Adrenal gland (tissue), 5 donors: ENCODE results near the gene FAM20C.

Experiments used
- POLR2A ChIP-seq, 2 donors: fragments of 450-650 bp; IDR thresholded peaks; one replicate each; pipeline ENCODE4 v1.6.1; 2017; ENCODE audit warnings: antibody characterized with exemption in 2 of 2, mild to moderate bottlenecking in 2 of 2, moderate library complexity in 1 of 2
- TF ChIP-seq, protein P1 (sequence below), 6 experiments: fragments of 450-650 bp in 4 of 6; fragments of 200-600 bp in 2 of 6; sonication (generic) in 1 of 6; IDR thresholded peaks; 1 replicate in 5 of 6; 2 replicates in 1 of 6; pipeline versions ENCODE4 v1.5.1 to v1.8.0; 2016 to 2021; ENCODE audit warnings: antibody characterized with exemption in 6 of 6, mild to moderate bottlenecking in 2 of 6, moderate library complexity in 1 of 6
- donor health status: DM: no; HTN: no; CAD: no.

DNA sequence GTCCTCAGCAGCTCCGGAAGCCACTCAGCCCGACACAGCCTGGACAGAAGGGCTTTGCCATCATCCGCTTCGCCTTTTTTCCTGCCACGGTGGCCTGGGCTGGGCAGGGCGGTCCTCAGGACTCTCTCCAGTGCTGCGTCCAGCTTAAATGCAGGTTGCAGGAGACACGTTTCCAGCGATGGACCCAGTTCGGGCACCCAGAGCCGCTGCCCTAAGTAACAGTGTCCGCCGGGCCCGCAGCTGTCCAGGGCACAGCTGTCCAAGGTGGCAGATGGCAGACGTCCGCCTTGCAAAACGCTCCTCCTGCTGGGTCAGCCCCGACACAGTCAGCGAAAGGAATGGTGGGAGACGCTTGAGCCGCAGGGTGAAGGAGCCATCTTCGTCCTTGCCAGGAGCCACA is 60.6 kb downstream of the FAM20C start:
- TF ChIP-seq, protein P1, sequence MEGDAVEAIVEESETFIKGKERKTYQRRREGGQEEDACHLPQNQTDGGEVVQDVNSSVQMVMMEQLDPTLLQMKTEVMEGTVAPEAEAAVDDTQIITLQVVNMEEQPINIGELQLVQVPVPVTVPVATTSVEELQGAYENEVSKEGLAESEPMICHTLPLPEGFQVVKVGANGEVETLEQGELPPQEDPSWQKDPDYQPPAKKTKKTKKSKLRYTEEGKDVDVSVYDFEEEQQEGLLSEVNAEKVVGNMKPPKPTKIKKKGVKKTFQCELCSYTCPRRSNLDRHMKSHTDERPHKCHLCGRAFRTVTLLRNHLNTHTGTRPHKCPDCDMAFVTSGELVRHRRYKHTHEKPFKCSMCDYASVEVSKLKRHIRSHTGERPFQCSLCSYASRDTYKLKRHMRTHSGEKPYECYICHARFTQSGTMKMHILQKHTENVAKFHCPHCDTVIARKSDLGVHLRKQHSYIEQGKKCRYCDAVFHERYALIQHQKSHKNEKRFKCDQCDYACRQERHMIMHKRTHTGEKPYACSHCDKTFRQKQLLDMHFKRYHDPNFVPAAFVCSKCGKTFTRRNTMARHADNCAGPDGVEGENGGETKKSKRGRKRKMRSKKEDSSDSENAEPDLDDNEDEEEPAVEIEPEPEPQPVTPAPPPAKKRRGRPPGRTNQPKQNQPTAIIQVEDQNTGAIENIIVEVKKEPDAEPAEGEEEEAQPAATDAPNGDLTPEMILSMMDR (IDR thresholded peaks at IDR 0.05) = no peak
- no peak for TF ChIP-seq POLR2A (IDR thresholded peaks at IDR 0.05)
